IPS DF 4.7 (cell line): ENCODE measurements around the gene IQCE.
"Not testable (repeated sequence)": the region's sequence is repeated elsewhere in the genome, so short reads cannot be mapped to it uniquely, and the experiment has no call there.

ENCODE experiments used
- DNase-seq: peaks from one replicate; pipeline ENCODE4 v3.0.0-alpha.2; 2013; ENCODE audit warnings: low spot score; ENCODE audit errors: extremely low read depth

IQCE gene

DNA sequence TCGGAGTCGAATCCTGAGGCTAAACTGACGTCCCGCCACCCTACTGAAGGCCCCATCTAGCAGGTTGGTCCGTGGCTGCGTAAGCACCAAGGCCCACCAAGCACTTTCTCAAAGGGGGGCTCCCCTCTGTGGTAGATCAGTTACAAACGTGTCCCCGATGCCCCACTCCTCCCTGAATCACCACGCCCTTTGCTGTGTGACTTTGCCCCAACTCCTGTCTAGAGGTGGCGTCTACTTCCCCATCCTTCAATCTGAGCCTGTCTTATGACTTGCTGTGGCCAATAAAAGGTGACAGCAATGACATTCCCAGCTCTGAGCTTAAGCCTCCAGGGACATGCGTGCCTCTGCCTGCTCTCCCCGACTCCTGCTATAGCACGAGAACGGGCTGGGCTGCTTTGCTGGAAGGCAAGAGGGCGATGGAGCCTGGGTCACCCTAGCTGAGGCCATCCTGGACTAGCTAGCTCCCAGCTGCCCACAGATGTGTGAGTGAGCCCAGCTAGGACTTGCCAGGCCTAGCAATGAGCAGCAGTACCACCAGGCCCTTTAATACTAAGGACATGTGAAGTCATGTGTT is 26.5 kb upstream of the IQCE start:
- DNase-seq = not testable (repeated sequence)

- DNase-seq = not testable (repeated sequence)
Observed at GRCh38 chr7:2532816-2533215, 26.0 kb upstream of the IQCE start.

DNA sequence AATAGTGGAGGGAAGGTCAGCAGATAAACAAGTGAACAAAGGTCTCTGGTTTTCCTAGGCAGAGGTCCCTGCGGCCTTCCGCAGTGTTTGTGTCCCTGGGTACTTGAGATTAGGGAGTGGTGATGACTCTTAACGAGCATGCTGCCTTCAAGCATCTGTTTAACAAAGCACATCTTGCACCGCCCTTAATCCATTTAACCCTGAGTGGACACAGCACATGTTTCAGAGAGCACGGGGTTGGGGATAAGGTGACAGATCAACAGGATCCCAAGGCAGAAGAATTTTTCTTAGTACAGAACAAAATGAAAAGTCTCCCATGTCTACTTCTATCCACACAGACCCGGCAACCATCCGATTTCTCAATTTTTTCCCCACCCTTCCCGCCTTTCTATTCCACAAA is 25.2 kb upstream of the IQCE start:
- DNase-seq = not testable (repeated sequence)

DNA sequence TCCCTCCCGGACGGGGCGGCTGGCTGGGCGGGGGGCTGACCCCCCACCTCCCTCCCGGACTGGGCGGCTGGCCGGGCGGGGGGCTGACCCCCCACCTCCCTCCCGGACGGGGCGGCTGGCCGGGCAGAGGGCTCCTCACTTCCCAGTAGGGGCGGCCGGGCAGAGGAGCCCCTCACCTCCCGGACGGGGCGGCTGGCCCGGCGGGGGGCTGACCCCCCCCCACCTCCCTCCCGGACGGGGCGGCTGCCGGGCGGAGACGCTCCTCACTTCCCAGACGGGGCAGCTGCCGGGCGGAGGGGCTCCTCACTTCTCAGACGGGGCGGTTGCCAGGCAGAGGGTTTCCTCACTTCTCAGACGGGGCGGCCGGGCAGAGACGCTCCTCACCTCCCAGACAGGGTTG is 24.6 kb upstream of the IQCE start:
- DNase-seq = not testable (repeated sequence)

GRCh38 chr7:2535872-2536627 is 22.7 kb upstream of the IQCE start:
- not testable (repeated sequence) for DNase-seq

DNA sequence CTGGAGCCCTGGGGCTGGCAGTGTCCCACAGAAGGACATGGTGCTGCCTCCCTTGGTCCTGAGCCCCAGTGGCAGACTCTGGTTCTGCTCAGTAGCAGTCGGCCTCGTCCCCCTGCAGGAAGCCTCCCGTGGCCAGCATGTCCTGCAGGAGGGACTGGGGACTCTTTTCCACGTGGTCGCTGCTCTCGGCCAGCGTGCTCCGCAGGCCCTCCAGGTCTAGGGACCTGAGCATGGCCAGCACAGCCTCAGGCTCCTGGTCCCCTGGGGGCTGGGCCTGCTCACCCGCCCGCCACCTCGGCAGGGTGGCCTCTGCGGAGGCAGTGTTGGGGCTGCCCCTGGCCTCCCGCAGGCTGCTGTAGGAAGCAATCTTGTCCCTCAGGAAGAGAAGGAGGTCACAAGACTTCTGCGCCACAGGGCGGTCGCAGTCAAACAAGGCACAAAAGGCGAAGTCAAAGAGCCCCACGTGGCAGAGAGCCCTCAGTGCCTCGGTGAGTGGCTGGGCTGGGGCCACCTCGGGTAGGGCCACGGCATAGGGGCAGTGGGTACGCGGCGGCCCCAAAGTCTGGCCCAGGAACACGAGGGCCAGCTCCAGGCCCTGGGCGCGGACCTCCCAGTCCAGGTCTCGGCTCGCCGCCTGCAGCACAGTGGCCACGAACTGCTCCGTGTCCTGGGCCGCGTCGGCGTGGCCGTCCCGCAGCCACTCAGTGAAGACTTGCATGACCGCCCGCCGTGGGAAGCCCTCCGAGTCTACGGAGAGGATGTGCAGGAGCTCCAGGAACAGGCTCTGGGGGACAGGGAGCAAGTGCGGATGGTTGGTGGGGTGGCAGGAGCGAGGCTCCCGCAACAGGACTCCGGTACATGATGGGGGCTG is 20.6 kb upstream of the IQCE start:
- no peak for DNase-seq

DNA sequence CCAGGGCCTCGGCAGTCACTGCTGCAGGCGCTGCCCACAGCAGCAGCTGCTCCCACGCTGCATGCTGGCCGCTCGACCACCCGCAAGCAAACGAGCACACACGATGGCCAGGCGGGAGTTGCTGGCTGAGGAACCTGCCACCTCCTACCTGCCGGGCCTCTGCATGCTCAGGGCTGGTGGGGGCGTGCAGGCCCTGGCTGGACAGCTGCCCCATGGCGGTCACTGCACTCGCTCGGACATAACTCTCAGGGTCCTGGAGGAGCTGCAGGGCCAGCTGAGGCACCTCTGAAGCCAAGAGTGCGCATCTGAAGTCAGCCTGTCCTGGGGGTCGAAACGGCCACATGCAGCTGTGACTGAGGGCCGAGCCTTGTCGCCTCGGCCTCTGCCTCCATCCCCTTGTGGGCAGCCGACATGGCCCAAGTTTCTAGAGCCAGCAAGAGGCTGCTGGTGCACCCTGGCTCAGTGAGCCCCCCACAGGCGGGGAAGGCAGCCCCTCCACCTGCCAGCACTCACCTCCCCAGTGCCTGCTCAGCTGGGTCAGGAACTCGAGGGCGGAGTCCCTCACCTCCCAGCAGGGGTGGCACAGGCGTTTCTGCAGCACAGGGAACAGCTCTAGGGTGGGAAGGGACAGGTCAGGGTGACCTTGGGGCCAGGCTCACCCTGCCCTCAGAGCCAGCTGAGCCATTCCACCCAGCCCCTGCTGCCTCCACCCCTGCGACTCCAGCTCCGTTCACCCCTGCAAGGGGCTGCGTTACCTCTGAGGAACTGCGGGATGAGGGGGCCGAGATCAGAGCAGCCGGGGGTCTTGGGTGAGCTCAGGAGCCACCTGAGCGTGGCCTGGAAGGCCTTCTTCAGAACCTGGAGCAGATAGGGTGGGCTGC is 19.5 kb upstream of the IQCE start:
- DNase-seq = no peak

DNA sequence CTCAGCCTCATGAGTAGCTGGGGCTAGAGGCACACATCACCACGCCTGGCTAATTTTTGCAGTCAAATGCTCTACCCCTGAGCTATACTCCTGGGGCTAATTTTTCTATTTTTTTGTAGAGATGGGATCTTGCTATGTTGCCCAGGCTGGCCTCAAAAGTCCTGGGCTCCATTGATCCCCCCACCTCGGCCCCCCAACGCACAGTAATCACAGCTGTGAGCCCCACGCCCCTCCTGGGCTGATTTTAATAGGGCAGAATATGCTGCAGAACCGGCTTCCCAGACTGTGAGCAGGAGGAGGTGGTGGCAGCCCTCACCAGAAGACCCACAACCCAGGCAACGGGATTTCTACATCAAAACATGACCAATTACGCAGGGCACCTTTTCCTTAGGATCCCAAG is 18.6 kb upstream of the IQCE start:
- no peak for DNase-seq

DNA sequence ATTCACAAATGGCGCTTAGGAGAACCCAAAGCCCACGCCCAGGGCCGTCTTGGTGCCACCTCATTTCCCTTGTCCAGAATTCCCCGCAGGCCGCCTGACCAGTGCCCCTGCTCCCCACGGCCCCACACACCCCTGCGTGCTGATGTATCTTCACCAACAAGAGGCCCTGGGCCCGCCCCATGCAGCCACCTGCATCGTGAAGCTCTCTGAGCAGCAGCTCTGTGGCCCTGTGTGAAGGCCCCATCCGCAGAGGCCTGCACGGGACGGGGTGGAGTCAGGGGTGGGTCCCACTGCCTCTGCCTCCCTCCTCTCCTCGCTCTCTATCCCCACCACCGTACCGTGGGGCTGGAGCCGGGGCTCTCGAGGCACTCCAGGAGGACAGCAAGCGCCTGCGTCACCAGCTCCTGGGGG is 18.1 kb upstream of the IQCE start:
- DNase-seq = no peak

DNA sequence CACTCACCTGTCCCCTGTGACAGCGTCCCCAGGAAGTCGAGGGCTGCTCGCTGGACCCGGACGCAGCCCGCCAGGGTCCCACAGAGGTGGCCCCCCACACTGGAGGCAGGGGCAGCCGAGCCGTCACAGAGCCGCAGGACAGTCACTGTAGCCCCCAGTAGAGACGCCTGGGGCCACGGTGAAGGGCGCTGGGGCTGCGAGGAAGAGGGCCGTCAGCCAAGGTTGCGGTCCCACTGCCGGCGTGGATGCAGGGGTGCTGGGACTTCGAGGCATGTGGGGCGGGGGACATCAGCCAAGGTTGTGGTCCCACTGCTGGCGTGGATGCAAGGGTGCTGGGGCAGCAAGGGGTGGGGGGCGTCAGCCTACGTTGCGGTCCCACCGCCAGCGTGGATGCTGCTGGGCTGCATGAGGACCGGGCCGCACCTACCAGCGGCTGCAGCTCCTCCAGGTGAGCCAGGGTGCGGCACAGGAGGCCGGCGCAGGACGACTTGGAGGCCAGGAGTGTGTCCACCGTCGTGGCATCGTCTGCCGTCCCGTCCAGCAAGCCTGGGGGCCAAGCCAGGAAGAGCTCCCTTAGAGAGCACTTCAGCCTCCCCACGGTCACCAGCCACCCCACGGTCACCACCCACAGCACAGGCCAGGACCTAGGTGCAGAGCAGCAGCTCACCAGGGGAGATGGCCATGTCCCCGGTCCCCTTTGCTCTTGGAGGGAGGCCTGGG is 17.3 kb upstream of the IQCE start:
- DNase-seq = no peak

- no peak for DNase-seq
Observed at GRCh38 chr7:2542011-2542915, 16.5 kb upstream of the IQCE start.

GRCh38 chr7:2542916-2543871 is 15.6 kb upstream of the IQCE start:
- no peak for DNase-seq

- DNase-seq = no peak
Observed at GRCh38 chr7:2544541-2545188, 14.1 kb upstream of the IQCE start.

- no peak for DNase-seq
Observed at GRCh38 chr7:2545746-2546425, 12.9 kb upstream of the IQCE start.

DNA sequence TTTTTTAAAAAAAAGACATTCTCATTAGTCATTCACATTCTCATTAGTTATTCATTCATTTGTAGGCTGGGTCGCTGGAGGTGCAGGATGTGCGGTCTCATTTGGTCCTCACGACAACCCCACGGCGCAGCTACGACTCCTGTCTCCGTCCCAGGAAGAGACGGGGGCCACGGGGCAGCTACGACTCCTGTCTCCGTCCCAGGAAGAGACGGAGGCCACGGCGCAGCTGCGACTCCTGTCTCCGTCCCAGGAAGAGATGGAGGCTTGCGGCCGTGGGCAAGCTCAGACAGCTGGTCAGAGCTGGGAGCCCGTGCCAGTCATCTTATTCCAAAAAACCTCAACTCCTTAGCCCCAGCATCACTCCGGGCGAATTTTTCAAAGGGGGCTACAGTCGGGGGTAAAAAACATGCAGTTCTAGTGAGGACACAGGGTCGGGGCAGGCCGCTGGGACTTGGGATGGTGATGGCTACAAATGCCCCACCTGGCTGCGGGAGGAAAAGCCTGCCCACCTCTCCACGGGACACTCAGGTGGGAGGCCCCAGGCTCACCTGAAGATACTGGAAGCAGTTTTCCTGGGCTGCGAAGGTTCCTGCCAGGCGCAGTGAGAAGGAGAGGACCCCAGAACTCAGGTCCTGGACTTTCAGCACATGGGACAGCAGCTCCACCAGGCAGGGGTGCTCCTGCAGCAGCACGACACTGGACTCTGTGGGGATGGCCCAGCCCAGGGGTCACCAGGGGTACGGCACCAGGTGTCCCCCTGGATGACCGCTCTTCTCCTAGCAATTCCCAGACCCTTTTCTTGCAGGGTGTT is 11.8 kb upstream of the IQCE start:
- no peak for DNase-seq

DNA sequence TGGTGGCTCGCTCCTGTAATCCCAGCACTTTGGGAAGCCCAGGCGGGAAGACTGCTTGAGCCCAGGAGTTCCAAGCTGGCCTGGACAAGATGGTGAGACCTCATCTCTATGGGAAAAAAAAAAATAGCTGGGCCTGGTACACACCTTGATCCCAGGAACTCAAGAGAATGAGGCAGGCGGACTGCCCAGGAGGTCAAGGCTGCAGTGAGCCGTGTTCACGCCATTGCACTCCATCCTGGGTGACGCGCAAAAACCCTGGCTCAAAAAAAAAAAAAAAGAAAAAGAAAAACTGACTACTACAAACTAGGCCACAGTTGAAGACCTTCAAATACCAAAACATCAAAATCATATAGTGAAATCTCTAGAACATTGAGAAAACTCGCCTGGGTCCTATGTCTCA is 7.4 kb upstream of the IQCE start:
- DNase-seq = no peak

DNA sequence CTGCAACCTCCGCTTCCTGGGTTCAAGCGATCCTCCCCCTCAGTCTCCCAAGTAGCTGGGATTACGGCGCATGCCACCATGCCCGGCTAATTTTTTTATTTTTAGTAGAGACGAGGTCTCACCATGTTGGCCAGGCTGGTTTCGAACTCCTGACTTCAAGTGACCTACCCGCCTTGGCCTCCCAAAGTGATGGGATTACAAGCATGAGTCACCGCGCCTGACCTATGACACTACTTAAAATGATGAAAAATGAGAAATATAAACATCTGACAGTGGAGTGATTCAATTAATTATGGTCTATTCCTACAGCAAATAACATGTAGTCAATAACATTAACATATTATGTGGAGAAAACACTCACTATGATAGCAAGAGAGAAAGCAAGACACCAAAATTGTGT is 5.7 kb upstream of the IQCE start:
- no peak for DNase-seq
